GM21576 (cell line): ENCODE measurements around the gene AKIRIN2.
"Not testable (repeated sequence)": the region's sequence is repeated elsewhere in the genome, so short reads cannot be mapped to it uniquely, and the experiment has no call there.

ENCODE experiments used
- ATAC-seq: cut with Tn5 transposase; IDR thresholded peaks from one replicate; pipeline ENCODE4 v1.9.1; 2021; ENCODE audit warnings: mild to moderate bottlenecking, moderate library complexity; ENCODE audit not compliant: unreplicated experiment

The AKIRIN2 gene

GRCh38 chr6:87687893-87688292, 14.1 kb downstream of the AKIRIN2 start:
- not testable (repeated sequence) for ATAC-seq

- no peak for ATAC-seq
Measured at GRCh38 chr6:87687296-87687695, 14.7 kb downstream of the AKIRIN2 start.

- ATAC-seq, result not testable (repeated sequence)
Measured at GRCh38 chr6:87686636-87687205, 15.3 kb downstream of the AKIRIN2 start.

GRCh38 chr6:87684895-87685654, 17.0 kb downstream of the AKIRIN2 start:
- ATAC-seq, result no peak

- no peak for ATAC-seq
Measured at GRCh38 chr6:87683890-87684289, 18.1 kb downstream of the AKIRIN2 start.

- ATAC-seq, result no peak
Measured at GRCh38 chr6:87682310-87682709, 19.7 kb downstream of the AKIRIN2 start.

GRCh38 chr6:87675004-87675681, 26.9 kb downstream of the AKIRIN2 start:
- ATAC-seq, result no peak

GRCh38 chr6:87674290-87674689, 27.7 kb downstream of the AKIRIN2 start:
- ATAC-seq, result no peak

- no peak for ATAC-seq
Measured at GRCh38 chr6:87673237-87673636, 28.8 kb downstream of the AKIRIN2 start.

- no peak for ATAC-seq
Measured at GRCh38 chr6:87672641-87673040, 29.4 kb downstream of the AKIRIN2 start.

GRCh38 chr6:87671555-87672029, 30.4 kb downstream of the AKIRIN2 start:
- ATAC-seq, result no peak

GRCh38 chr6:87670707-87671106, 31.3 kb downstream of the AKIRIN2 start:
- no peak for ATAC-seq

- ATAC-seq, result no peak
Measured at GRCh38 chr6:87669051-87669450, 33.0 kb downstream of the AKIRIN2 start.

- no peak for ATAC-seq
Measured at GRCh38 chr6:87668013-87668412, 34.0 kb downstream of the AKIRIN2 start.

- no peak for ATAC-seq
Measured at GRCh38 chr6:87667032-87667431, 35.0 kb downstream of the AKIRIN2 start.

- no peak for ATAC-seq
Measured at GRCh38 chr6:87664921-87665485, 37.0 kb downstream of the AKIRIN2 start.

GRCh38 chr6:87663434-87663833, 38.6 kb downstream of the AKIRIN2 start:
- no peak for ATAC-seq

GRCh38 chr6:87661503-87661902, 40.5 kb downstream of the AKIRIN2 start:
- ATAC-seq, result no peak

GRCh38 chr6:87661016-87661415, 41.0 kb downstream of the AKIRIN2 start:
- ATAC-seq, result no peak

GRCh38 chr6:87660226-87660911, 41.7 kb downstream of the AKIRIN2 start:
- ATAC-seq, result no peak

- no peak for ATAC-seq
Measured at GRCh38 chr6:87658516-87658915, 43.5 kb downstream of the AKIRIN2 start.
